ENCODE measurements around the gene SPTA1.

The SPTA1 gene

GRCh38 chr1:158686111-158687009 is at the start of gene SPTA1:
TSS of gene SPTA1 (minus strand) at chr1:158686715. CDS start at chr1:158686517, 198 bp downstream.
- Mint-ChIP-seq H3K4me1 (ENCODE audit: low read depth) (no peaks in the 10 kb centered on the region), H3K9me3 (peaks cover 2% of the 10 kb centered on the region), H3K27ac (no peak within 1 kb of the TSS)

GRCh38 chr1:158735848-158736247 is 49.3 kb upstream of the SPTA1 start:
- H3K9me3 Mint-ChIP-seq, result no peaks in the 10 kb centered on the region
- H3K4me1 Mint-ChIP-seq (ENCODE audit: low read depth), result no peaks in the 10 kb centered on the region
- no peaks in the 10 kb centered on the region for H3K36me3 Mint-ChIP-seq (ENCODE audit: low read depth)
- no peak overlapping the region for H3K4me3 Mint-ChIP-seq
- H3K27me3 Mint-ChIP-seq (ENCODE audit: low read depth), result peaks cover 14% of the 10 kb centered on the region
- no peak overlapping the region for H3K27ac Mint-ChIP-seq

More at GRCh38 chr1:158686111-158687009, at the start of gene SPTA1:
- peaks cover 11% of the 10 kb centered on the region for H3K27me3 Mint-ChIP-seq (ENCODE audit: low read depth)
- no peak within 1 kb of the TSS for H3K4me3 Mint-ChIP-seq
- H3K36me3 Mint-ChIP-seq (ENCODE audit: low read depth), result no peaks in the 10 kb centered on the region

- Mint-ChIP-seq H3K9me3 (no peaks in the 10 kb centered on the region), H3K4me3 (no peak overlapping the region)
These were observed 46.0 kb upstream of the SPTA1 start for GRCh38 chr1:158732524-158732923.

GRCh38 chr1:158731707-158732106 is 45.2 kb upstream of the SPTA1 start:
- H3K27ac Mint-ChIP-seq, result no peak overlapping the region
- H3K27me3 Mint-ChIP-seq (ENCODE audit: low read depth), result peaks cover 9% of the 10 kb centered on the region
- no peaks in the 10 kb centered on the region for H3K4me1 Mint-ChIP-seq (ENCODE audit: low read depth)
- H3K36me3 Mint-ChIP-seq (ENCODE audit: low read depth), result no peaks in the 10 kb centered on the region
- no peak overlapping the region for H3K4me3 Mint-ChIP-seq
- no peaks in the 10 kb centered on the region for H3K9me3 Mint-ChIP-seq

More at GRCh38 chr1:158732524-158732923, 46.0 kb upstream of the SPTA1 start:
- H3K27me3 Mint-ChIP-seq (ENCODE audit: low read depth), result peaks cover 13% of the 10 kb centered on the region
- H3K27ac Mint-ChIP-seq, result no peak overlapping the region
- H3K36me3 Mint-ChIP-seq (ENCODE audit: low read depth), result no peaks in the 10 kb centered on the region
- H3K4me1 Mint-ChIP-seq (ENCODE audit: low read depth), result no peaks in the 10 kb centered on the region

GRCh38 chr1:158730453-158730852 is 43.9 kb upstream of the SPTA1 start:
- H3K27me3 Mint-ChIP-seq (ENCODE audit: low read depth), result peaks cover 9% of the 10 kb centered on the region
- H3K36me3 Mint-ChIP-seq (ENCODE audit: low read depth), result no peaks in the 10 kb centered on the region
- no peak overlapping the region for H3K4me3 Mint-ChIP-seq
- no peaks in the 10 kb centered on the region for H3K9me3 Mint-ChIP-seq
- no peak overlapping the region for H3K27ac Mint-ChIP-seq
- no peaks in the 10 kb centered on the region for H3K4me1 Mint-ChIP-seq (ENCODE audit: low read depth)

- no peak overlapping the region for H3K4me3 Mint-ChIP-seq
- no peaks in the 10 kb centered on the region for H3K9me3 Mint-ChIP-seq
- no peak overlapping the region for H3K27ac Mint-ChIP-seq
- no peaks in the 10 kb centered on the region for H3K4me1 Mint-ChIP-seq (ENCODE audit: low read depth)
- H3K27me3 Mint-ChIP-seq (ENCODE audit: low read depth), result peaks cover 16% of the 10 kb centered on the region
- H3K36me3 Mint-ChIP-seq (ENCODE audit: low read depth), result no peaks in the 10 kb centered on the region
These were observed 42.2 kb upstream of the SPTA1 start for GRCh38 chr1:158728510-158729225.

- no peak overlapping the region for H3K27ac Mint-ChIP-seq
- H3K4me1 Mint-ChIP-seq (ENCODE audit: low read depth), result no peaks in the 10 kb centered on the region
- H3K36me3 Mint-ChIP-seq (ENCODE audit: low read depth), result no peaks in the 10 kb centered on the region
- peaks cover 35% of the 10 kb centered on the region for H3K27me3 Mint-ChIP-seq (ENCODE audit: low read depth)
- no peaks in the 10 kb centered on the region for H3K9me3 Mint-ChIP-seq
- no peak overlapping the region for H3K4me3 Mint-ChIP-seq
These were observed 37.9 kb upstream of the SPTA1 start for GRCh38 chr1:158724442-158724841.

GRCh38 chr1:158720620-158721019 is 34.1 kb upstream of the SPTA1 start, which contains the start of gene OR6K3:
TSS of gene OR6K3 (minus strand) at chr1:158720720. CDS start at chr1:158718115, 2,605 bp downstream.
- Mint-ChIP-seq H3K36me3 (ENCODE audit: low read depth) (no peaks in the 10 kb centered on the region), H3K4me1 (ENCODE audit: low read depth) (peaks cover 3% of the 10 kb centered on the region), H3K27ac (no peak within 1 kb of the TSS), H3K27me3 (ENCODE audit: low read depth) (peaks cover 32% of the 10 kb centered on the region), H3K9me3 (no peaks in the 10 kb centered on the region), H3K4me3 (no peak within 1 kb of the TSS)

- Mint-ChIP-seq H3K9me3 (no peaks in the 10 kb centered on the region), H3K4me3 (no peak overlapping the region), H3K4me1 (ENCODE audit: low read depth) (peaks cover 3% of the 10 kb centered on the region), H3K27ac (no peak overlapping the region), H3K27me3 (ENCODE audit: low read depth) (peaks cover 34% of the 10 kb centered on the region), H3K36me3 (ENCODE audit: low read depth) (no peaks in the 10 kb centered on the region)
These were observed 33.1 kb upstream of the SPTA1 start for GRCh38 chr1:158719664-158720063.

GRCh38 chr1:158717344-158717743 is 30.8 kb upstream of the SPTA1 start:
- Mint-ChIP-seq H3K4me3 (no peak overlapping the region), H3K27ac (no peak overlapping the region), H3K27me3 (ENCODE audit: low read depth) (peaks cover 29% of the 10 kb centered on the region), H3K4me1 (ENCODE audit: low read depth) (peaks cover 3% of the 10 kb centered on the region), H3K36me3 (ENCODE audit: low read depth) (no peaks in the 10 kb centered on the region), H3K9me3 (no peaks in the 10 kb centered on the region)

GRCh38 chr1:158716335-158716734 is 29.8 kb upstream of the SPTA1 start:
- Mint-ChIP-seq H3K4me1 (ENCODE audit: low read depth) (peaks cover 3% of the 10 kb centered on the region), H3K4me3 (no peak overlapping the region), H3K9me3 (no peaks in the 10 kb centered on the region), H3K27ac (no peak overlapping the region), H3K27me3 (ENCODE audit: low read depth) (peaks cover 32% of the 10 kb centered on the region), H3K36me3 (ENCODE audit: low read depth) (no peaks in the 10 kb centered on the region)

- Mint-ChIP-seq H3K9me3 (no peaks in the 10 kb centered on the region), H3K27me3 (ENCODE audit: low read depth) (peaks cover 23% of the 10 kb centered on the region), H3K4me1 (ENCODE audit: low read depth) (peaks cover 3% of the 10 kb centered on the region), H3K27ac (no peak overlapping the region), H3K36me3 (ENCODE audit: low read depth) (no peaks in the 10 kb centered on the region), H3K4me3 (no peak overlapping the region)
These were observed 28.2 kb upstream of the SPTA1 start for GRCh38 chr1:158714754-158715153.

GRCh38 chr1:158711098-158711497 is 24.6 kb upstream of the SPTA1 start:
- H3K4me1 Mint-ChIP-seq (ENCODE audit: low read depth), result no peaks in the 10 kb centered on the region
- no peak overlapping the region for H3K27ac Mint-ChIP-seq
- no peaks in the 10 kb centered on the region for H3K9me3 Mint-ChIP-seq
- peaks cover 23% of the 10 kb centered on the region for H3K27me3 Mint-ChIP-seq (ENCODE audit: low read depth)
- H3K36me3 Mint-ChIP-seq (ENCODE audit: low read depth), result no peaks in the 10 kb centered on the region
- no peak overlapping the region for H3K4me3 Mint-ChIP-seq

- Mint-ChIP-seq H3K4me3 (no peak overlapping the region), H3K9me3 (no peaks in the 10 kb centered on the region), H3K36me3 (ENCODE audit: low read depth) (no peaks in the 10 kb centered on the region), H3K27ac (no peak overlapping the region), H3K27me3 (ENCODE audit: low read depth) (peaks cover 5% of the 10 kb centered on the region), H3K4me1 (ENCODE audit: low read depth) (no peaks in the 10 kb centered on the region)
These were observed 19.6 kb upstream of the SPTA1 start for GRCh38 chr1:158706096-158706495.

- Mint-ChIP-seq H3K27me3 (ENCODE audit: low read depth) (no peaks in the 10 kb centered on the region), H3K27ac (no peak within 1 kb of the TSS), H3K4me3 (no peak within 1 kb of the TSS), H3K9me3 (no peaks in the 10 kb centered on the region), H3K36me3 (ENCODE audit: low read depth) (no peaks in the 10 kb centered on the region), H3K4me1 (ENCODE audit: low read depth) (no peaks in the 10 kb centered on the region)
These were observed 14.0 kb upstream of the SPTA1 start, which contains the start of gene OR6K2 for GRCh38 chr1:158700552-158700951. TSS of gene OR6K2 (minus strand) at chr1:158700652. CDS start at chr1:158700652, 0 bp downstream.

Data from T-helper 1 cell treated with Interleukin-12 subunit alpha and Interleukin-12 subunit beta and Interleukin-4 antibody, amounts not matched to agents 30 μg/mL and 1 μg/mL, for 36 hours (primary cell).